ENCODE measurements around the gene RPL37. TPM values are rescaled to one million over a fixed set of nuclear protein-coding genes. Genes with fewer than 3 reads are reported as not detected.

Gene RPL37
- total and polyA plus RNA-seq, 9 of the 15 experiments (the other 6 are each of a cell fraction or from before 2014, with no cell fraction given), result 2,342 to 7,963 (median 4,091) TPM

GRCh38 chr5:40834849-40835787 lies at the start of gene RPL37 (continued):
- no peak for TF ChIP-seq FOS (IDR thresholded peaks at IDR 0.05; ENCODE audit: extremely low read depth, insufficient read length)
- TF ChIP-seq LCOR (CRISPR knock-in tag; IDR thresholded peaks at IDR 0.05), result peak; percentile 96
- peak; percentile 100 for TF ChIP-seq SUPT5H (IDR thresholded peaks at IDR 0.05)
- peak; percentile 69; the same call in 1 of the 2 replicates for TF ChIP-seq ZBTB1 (CRISPR knock-in tag; IDR thresholded peaks at IDR 0.05; ENCODE audit: borderline replicate concordance, low read depth)
- 0 out of 2 replicates have a peak, but pooled peaks have one; percentile 21 for TF ChIP-seq JUN (IDR thresholded peaks at IDR 0.05; ENCODE audit: borderline replicate concordance, low read depth, low read length)
- TF ChIP-seq JUN (CRISPR knock-in tag; IDR thresholded peaks at IDR 0.05; ENCODE audit: borderline replicate concordance), result peak; percentile 36; the same call in 1 of the 2 replicates
- TF ChIP-seq GMEB1 (CRISPR knock-in tag; IDR thresholded peaks at IDR 0.05), result peak; percentile 84
- peak; percentile 90 to 97 for TF ChIP-seq HDAC1 (IDR thresholded peaks at IDR 0.05)
- no peak for TF ChIP-seq MCM3 (IDR thresholded peaks at IDR 0.05)
- TF ChIP-seq ZNF75A (CRISPR knock-in tag; IDR thresholded peaks at IDR 0.05), result no peak
- TF ChIP-seq BCLAF1 (IDR thresholded peaks at IDR 0.05; ENCODE audit: borderline replicate concordance in 1 of 2, control insufficient read depth in 1 of 2, low read depth in 2 of 2, low read length in 1 of 2), result peak in 1 of 2 experiments; percentile 99; a peak in 2 of 4 replicates
- TF ChIP-seq HMGN3 (IDR thresholded peaks at IDR 0.05; ENCODE audit: borderline replicate concordance, extremely low read depth, insufficient read length, low read depth, low read length), result peak; percentile 94
- TF ChIP-seq ZBTB12 (CRISPR knock-in tag; IDR thresholded peaks at IDR 0.05), result 0 out of 2 replicates have a peak, but pooled peaks have one; percentile 41
- no peak for TF ChIP-seq ZBTB34 (CRISPR knock-in tag; IDR thresholded peaks at IDR 0.05)
- TF ChIP-seq ELF1 (tag; IDR thresholded peaks at IDR 0.05), result peak; percentile 99
- no peak for TF ChIP-seq FUS (optimal IDR thresholded peaks at IDR 0.05; ENCODE audit: low read depth, low read length)
- no peak for TF ChIP-seq ZBTB5 (IDR thresholded peaks at IDR 0.05)
